ENCODE results near the gene MORN1. TPM values are rescaled to one million over a fixed set of nuclear protein-coding genes. Genes with fewer than 3 reads are reported as not detected.
A peak's percentile ranks its signal among the peaks of the same experiment; 100 is the strongest.

Gene MORN1
- total and polyA plus RNA-seq, 9 of the 15 experiments (the other 6 are each of a cell fraction or from before 2014, with no cell fraction given) = 0.24 to 9.3 (median 4.2) TPM

GRCh38 chr1:2376931-2377672 is 14.3 kb downstream of the MORN1 start:
- peaks cover 58 to 91% of the 10 kb centered on the region in 2 experiments; a peak in 4 of 5 replicates for H3K27me3 ChIP-seq (ENCODE audit: control insufficient read depth in 2 of 2, insufficient read depth in 2 of 2, low read length in 2 of 2)
- ChIA-PET CTCF (ENCODE audit: low intra/inter-chr PET ratio) (no interaction called here), POLR2A (interaction anchor here (0.6 to 1.1 kb wide), 5 partner anchors 9 to 233 kb away, joined by 3 read pairs; no protein-coding TSS in a partner anchor)
- H3K9me3 ChIP-seq (replicated peaks; ENCODE audit: control insufficient read depth, insufficient read depth, low read depth, low read length) = no peaks in the 10 kb centered on the region
- no peaks in the 10 kb centered on the region for H3K79me2 ChIP-seq (ENCODE audit: control insufficient read depth, insufficient read depth, low read length)
- no peak overlapping the region for H2AFZ ChIP-seq (ENCODE audit: low read depth, low read length)
- DNase-seq (ENCODE audit: extremely low read depth in 1 of 4, low spot score in 3 of 4) (no peak), FAIRE-seq (peak; percentile 37), ATAC-seq (no peak)
- 16% methylated on average over 25 of the region's 25 CpGs for WGBS (ENCODE audit: insufficient coverage, low coverage, missing lambda C conversion rate)
- H3K9ac ChIP-seq (ENCODE audit: insufficient read depth in 1 of 2, low read depth in 2 of 2, low read length in 2 of 2) = 0 out of 4 replicates have a peak overlapping the region, but pooled peaks of 1 of the 2 experiments have one; percentile 11
- H3K4me1 ChIP-seq (replicated peaks in 1 of 2; ENCODE audit: control insufficient read depth in 2 of 2, insufficient read depth in 2 of 2, low read length in 2 of 2) = peaks cover 0 to 64% of the 10 kb centered on the region in 2 experiments; a peak in 2 of 5 replicates
- BruUV-seq (replicated peaks) = no TSS peak
- no peak overlapping the region for H3K4me2 ChIP-seq (ENCODE audit: insufficient read depth, low read length)
- intact Hi-C loops (cut with micrococcal nuclease) = loop anchor here (10.0 kb wide), 1 partner anchor 62 kb away; no protein-coding TSS in a partner anchor
- no peaks in the 10 kb centered on the region for H3K9me1 ChIP-seq (ENCODE audit: control insufficient read depth, insufficient read depth, low read length)
- no peak overlapping the region for H3K4me3 ChIP-seq
- in situ Hi-C loops (cut with MboI) = loop anchor here (10.0 kb wide), 1 partner anchor 182 kb away; the partner anchor contains the start of gene FAAP20
- H4K20me1 ChIP-seq (replicated peaks; ENCODE audit: control insufficient read depth, insufficient read depth, low read length) = peaks cover 17% of the 10 kb centered on the region
- H3K27ac ChIP-seq (ENCODE audit: extremely low read depth, low read depth, low read length) = no peak overlapping the region
- no peaks in the 10 kb centered on the region for H3K36me3 ChIP-seq (ENCODE audit: control insufficient read depth, insufficient read depth, low read length)
- TF ChIP-seq MITF (IDR thresholded peaks at IDR 0.05) (no peak), POLR2B (IDR thresholded peaks at IDR 0.05; ENCODE audit: low read depth, partially characterized antibody) (no peak), HIVEP1 (CRISPR knock-in tag; IDR thresholded peaks at IDR 0.05) (no peak), AFF1 (IDR thresholded peaks at IDR 0.05; ENCODE audit: low read depth in 1 of 2, partially characterized antibody in 2 of 2) (no peak), MYNN (IDR thresholded peaks at IDR 0.05) (no peak), MYNN (CRISPR knock-in tag; IDR thresholded peaks at IDR 0.05) (no peak), HBP1 (CRISPR knock-in tag; IDR thresholded peaks at IDR 0.05) (no peak), GABPB1 (CRISPR knock-in tag; IDR thresholded peaks at IDR 0.05) (0 out of 2 replicates have a peak, but pooled peaks have one; percentile 23), CSDE1 (IDR thresholded peaks at IDR 0.05) (no peak), CREB1 (IDR thresholded peaks at IDR 0.05) (no peak), CREB1 (CRISPR knock-in tag; IDR thresholded peaks at IDR 0.05) (no peak), ZNF3 (CRISPR knock-in tag; IDR thresholded peaks at IDR 0.05) (no peak), POLR2G (IDR thresholded peaks at IDR 0.05; ENCODE audit: low read depth, low read length) (peak; percentile 50)

Measured in K562 (cell line).